DOHH2 (cell line): ENCODE measurements around the gene FARS2.

Experiments used
- H3F3A ChIP-seq: fragments of 200-600 bp; sonication (generic), shearing (Covaris generic); 2 replicates; pipeline ENCODE4 v1.6.0; 2016; ENCODE audit warnings: antibody characterized with exemption, mild to moderate bottlenecking; ENCODE audit not compliant: control insufficient read depth, insufficient read depth
- H3K27ac ChIP-seq: fragments of 200-600 bp; sonication (generic); 2 replicates; pipeline ENCODE4 v1.5.1; 2014; ENCODE audit warnings: low read depth, mild to moderate bottlenecking, low read length, moderate library complexity
- H3K27me3 ChIP-seq: fragments of 200-600 bp; sonication (generic); 2 replicates; pipeline ENCODE4 v1.6.1; 2014; ENCODE audit warnings: mild to moderate bottlenecking, low read length, mixed read lengths; ENCODE audit not compliant: control insufficient read depth
- H3K36me3 ChIP-seq: fragments of 200-600 bp; sonication (generic); 2 replicates; pipeline ENCODE4 v1.6.1; 2014; ENCODE audit warnings: mild to moderate bottlenecking, low read length, moderate library complexity, mixed read lengths; ENCODE audit not compliant: control insufficient read depth
- H3K4me1 ChIP-seq: fragments of 200-600 bp; sonication (generic); 2 replicates; pipeline ENCODE4 v1.6.1; 2014; ENCODE audit warnings: mild to moderate bottlenecking, low read length, mixed read lengths; ENCODE audit not compliant: control insufficient read depth
- H3K4me2 ChIP-seq: fragments of 200-600 bp; sonication (generic); 2 replicates; pipeline ENCODE4 v1.6.0; 2014; ENCODE audit warnings: mild to moderate bottlenecking, low read length, moderate library complexity
- H3K4me3 ChIP-seq: fragments of 200-600 bp; sonication (generic); 2 replicates; pipeline ENCODE4 v1.5.1; 2014; ENCODE audit warnings: mild to moderate bottlenecking, low read length, mixed read lengths
- H3K79me2 ChIP-seq: fragments of 200-600 bp; sonication (generic); 2 replicates; pipeline ENCODE4 v1.6.1; 2014; ENCODE audit warnings: mild to moderate bottlenecking, low read length, mixed read lengths; ENCODE audit not compliant: control insufficient read depth
- H3K9me2 ChIP-seq: fragments of 200-600 bp; sonication (generic); replicated peaks from 2 replicates; pipeline ENCODE4 v1.6.1; 2014; ENCODE audit warnings: mild to moderate bottlenecking, low read length, mixed read lengths; ENCODE audit not compliant: control insufficient read depth
- H3K9me3 ChIP-seq: fragments of 200-600 bp; sonication (generic); 2 replicates; pipeline ENCODE4 v1.6.1; 2014; ENCODE audit warnings: antibody characterized with exemption, low read length, mixed read lengths; ENCODE audit not compliant: control insufficient read depth, insufficient read depth
- H4K20me1 ChIP-seq: fragments of 200-600 bp; sonication (generic); 2 replicates; pipeline ENCODE4 v1.6.0; 2014; ENCODE audit warnings: low read depth, mild to moderate bottlenecking, antibody characterized with exemption, low read length, moderate library complexity; ENCODE audit not compliant: control insufficient read depth, insufficient read depth
- EZH2phosphoT487 ChIP-seq: fragments of 200-600 bp; sonication (generic); IDR thresholded peaks from 2 replicates; pipeline ENCODE4 v1.6.1; 2017; ENCODE audit warnings: borderline replicate concordance, mild to moderate bottlenecking, antibody characterized with exemption, low read length, moderate library complexity, mixed read lengths
- TF ChIP-seq, protein P1 (sequence below): fragments of 200-600 bp; sonication (generic); IDR thresholded peaks from one replicate; pipeline ENCODE4 v1.5.1; 2014; ENCODE audit warnings: antibody characterized with exemption, mild to moderate bottlenecking, low read depth, low read length; ENCODE audit not compliant: poor library complexity, severe bottlenecking

Gene FARS2

DNA sequence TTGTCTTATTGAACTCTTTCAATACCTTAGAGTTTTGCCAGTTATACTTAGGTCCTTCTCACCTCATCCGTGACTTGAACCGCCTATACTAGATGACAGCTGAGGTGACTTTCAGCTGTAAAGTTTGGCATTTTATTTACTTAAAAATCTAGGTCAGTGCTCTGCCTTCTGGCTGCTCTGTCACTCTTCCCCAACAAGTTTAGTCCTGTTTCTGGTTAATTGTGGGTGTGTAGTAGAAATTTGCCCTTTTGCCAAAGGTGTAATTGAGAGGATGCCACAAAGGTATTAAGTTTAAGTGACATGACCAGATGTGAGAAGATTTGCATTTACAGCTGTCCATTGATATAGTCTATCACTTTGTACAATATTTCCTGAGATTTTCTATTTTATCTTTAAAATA is 106.2 kb downstream of the FARS2 start:
- no peak for TF ChIP-seq EZH2phosphoT487
- TF ChIP-seq, protein P1, sequence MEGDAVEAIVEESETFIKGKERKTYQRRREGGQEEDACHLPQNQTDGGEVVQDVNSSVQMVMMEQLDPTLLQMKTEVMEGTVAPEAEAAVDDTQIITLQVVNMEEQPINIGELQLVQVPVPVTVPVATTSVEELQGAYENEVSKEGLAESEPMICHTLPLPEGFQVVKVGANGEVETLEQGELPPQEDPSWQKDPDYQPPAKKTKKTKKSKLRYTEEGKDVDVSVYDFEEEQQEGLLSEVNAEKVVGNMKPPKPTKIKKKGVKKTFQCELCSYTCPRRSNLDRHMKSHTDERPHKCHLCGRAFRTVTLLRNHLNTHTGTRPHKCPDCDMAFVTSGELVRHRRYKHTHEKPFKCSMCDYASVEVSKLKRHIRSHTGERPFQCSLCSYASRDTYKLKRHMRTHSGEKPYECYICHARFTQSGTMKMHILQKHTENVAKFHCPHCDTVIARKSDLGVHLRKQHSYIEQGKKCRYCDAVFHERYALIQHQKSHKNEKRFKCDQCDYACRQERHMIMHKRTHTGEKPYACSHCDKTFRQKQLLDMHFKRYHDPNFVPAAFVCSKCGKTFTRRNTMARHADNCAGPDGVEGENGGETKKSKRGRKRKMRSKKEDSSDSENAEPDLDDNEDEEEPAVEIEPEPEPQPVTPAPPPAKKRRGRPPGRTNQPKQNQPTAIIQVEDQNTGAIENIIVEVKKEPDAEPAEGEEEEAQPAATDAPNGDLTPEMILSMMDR = no peak
- H3K79me2 ChIP-seq = no peaks in the 10 kb centered on the region
- H3K9me2 ChIP-seq = no peaks in the 10 kb centered on the region
- H3K9me3 ChIP-seq = no peaks in the 10 kb centered on the region
- no peaks in the 10 kb centered on the region for H3K4me1 ChIP-seq
- H3K27me3 ChIP-seq = no peaks in the 10 kb centered on the region
- H3K4me3 ChIP-seq = no peak overlapping the region
- peaks cover 4% of the 10 kb centered on the region; the same call in 1 of the 2 replicates for H3K36me3 ChIP-seq
- H3K4me2 ChIP-seq = no peak overlapping the region
- H3F3A ChIP-seq = no peaks in the 10 kb centered on the region
- peaks cover 4% of the 10 kb centered on the region; the same call in 1 of the 2 replicates for H4K20me1 ChIP-seq
- no peak overlapping the region for H3K27ac ChIP-seq

DNA sequence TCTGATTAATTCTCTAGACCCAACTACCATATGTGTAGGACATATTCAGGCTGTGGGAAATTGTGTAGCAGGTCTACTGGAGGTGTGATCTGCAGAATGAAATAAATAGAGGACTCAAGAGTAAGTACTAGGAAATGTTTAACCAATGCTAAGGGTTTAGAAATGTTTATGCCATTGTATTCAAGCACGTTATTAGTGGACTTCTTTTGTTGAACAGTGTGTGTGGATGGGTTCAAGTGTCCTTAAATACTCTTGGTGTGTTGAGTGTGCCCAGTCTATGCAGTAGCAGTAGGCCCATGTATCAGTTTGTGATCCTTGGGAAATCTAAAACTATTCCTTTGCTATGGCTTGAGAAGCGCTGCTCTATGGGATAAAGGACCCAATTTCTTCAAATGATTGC is 112.1 kb downstream of the FARS2 start:
- TF ChIP-seq, protein P1 = no peak
- TF ChIP-seq EZH2phosphoT487 = no peak

DNA sequence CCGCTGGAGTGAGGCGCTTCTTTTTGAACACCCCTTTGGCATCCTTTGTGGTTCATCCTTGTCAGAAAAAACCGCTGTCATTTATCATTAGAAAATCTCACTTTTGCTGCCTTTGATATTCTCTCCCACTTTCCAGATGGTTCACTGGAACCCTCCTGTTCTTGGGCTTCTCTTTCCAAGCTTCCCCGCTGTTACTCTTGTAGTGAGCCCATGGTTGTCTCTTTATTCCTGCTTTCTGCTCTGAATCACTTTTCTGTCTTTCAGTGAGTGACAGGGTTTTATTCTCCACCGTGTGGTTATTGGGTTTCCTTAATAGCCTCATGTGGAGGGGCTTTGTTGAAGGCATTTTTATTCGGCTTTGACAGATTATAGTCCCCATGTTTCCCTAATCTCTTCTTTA is 117.0 kb downstream of the FARS2 start:
- peaks cover 2% of the 10 kb centered on the region; the same call in 1 of the 2 replicates for H4K20me1 ChIP-seq
- H3K9me2 ChIP-seq = no peaks in the 10 kb centered on the region
- H3K4me1 ChIP-seq = no peaks in the 10 kb centered on the region
- no peaks in the 10 kb centered on the region for H3K27me3 ChIP-seq
- no peaks in the 10 kb centered on the region for H3F3A ChIP-seq
- H3K36me3 ChIP-seq = no peaks in the 10 kb centered on the region
- no peaks in the 10 kb centered on the region for H3K9me3 ChIP-seq
- no peak overlapping the region for H3K4me3 ChIP-seq
- H3K79me2 ChIP-seq = no peaks in the 10 kb centered on the region
- H3K4me2 ChIP-seq = no peak overlapping the region
- no peak overlapping the region for H3K27ac ChIP-seq
- TF ChIP-seq, protein P1 = no peak
- no peak for TF ChIP-seq EZH2phosphoT487

More for the DNA sequence above, 112.1 kb downstream of the FARS2 start:
- Histone ChIP-seq H3F3A (no peaks in the 10 kb centered on the region), H3K9me2 (no peaks in the 10 kb centered on the region), H3K27me3 (no peaks in the 10 kb centered on the region), H3K4me3 (no peak overlapping the region), H3K4me1 (no peaks in the 10 kb centered on the region), H3K27ac (no peak overlapping the region), H3K4me2 (no peak overlapping the region), H3K79me2 (no peaks in the 10 kb centered on the region), H3K9me3 (no peaks in the 10 kb centered on the region), H3K36me3 (peaks cover 4% of the 10 kb centered on the region; the same call in 1 of the 2 replicates), H4K20me1 (peaks cover 2% of the 10 kb centered on the region; the same call in 1 of the 2 replicates)
